Loucy (cell line): ENCODE data around the gene OR52E4.

Source experiments
- H2AFZ ChIP-seq: fragments of 200-600 bp; sonication (generic); 2 replicates; pipeline ENCODE4 v1.6.0; 2016; ENCODE audit warnings: antibody characterized with exemption, mild to moderate bottlenecking, low read length, moderate library complexity
- H3F3A ChIP-seq: fragments of 200-600 bp; 2 replicates; pipeline ENCODE4 v1.6.0; 2016; ENCODE audit warnings: antibody characterized with exemption, low read depth, mild to moderate bottlenecking
- H3K27me3 ChIP-seq: fragments of 200-600 bp; sonication (generic); 2 replicates; pipeline ENCODE4 v1.6.1; 2014; ENCODE audit warnings: low read length, mild to moderate bottlenecking; ENCODE audit not compliant: insufficient read depth, poor library complexity, severe bottlenecking
- H3K36me3 ChIP-seq: fragments of 200-600 bp; sonication (generic); 2 replicates; pipeline ENCODE4 v1.6.1; 2016; ENCODE audit warnings: low read length; ENCODE audit not compliant: insufficient read depth
- H3K4me1 ChIP-seq: fragments of 200-600 bp; sonication (generic); 2 replicates; pipeline ENCODE4 v1.5.1; 2014; ENCODE audit warnings: low read length, mild to moderate bottlenecking; ENCODE audit not compliant: insufficient read depth, poor library complexity, severe bottlenecking
- H3K4me2 ChIP-seq: fragments of 200-600 bp; sonication (generic); 2 replicates; pipeline ENCODE4 v1.6.0; 2014; ENCODE audit warnings: antibody characterized with exemption, low read length, low read depth, mild to moderate bottlenecking; ENCODE audit not compliant: poor library complexity, severe bottlenecking
- H3K4me3 ChIP-seq: fragments of 200-600 bp; sonication (generic); 2 replicates; pipeline ENCODE4 v1.5.1; 2014; ENCODE audit warnings: low read length, mild to moderate bottlenecking, mixed read lengths; ENCODE audit not compliant: poor library complexity, severe bottlenecking
- H3K79me2 ChIP-seq: fragments of 200-600 bp; sonication (generic); 2 replicates; pipeline ENCODE4 v1.6.1; 2014; ENCODE audit warnings: low read length; ENCODE audit not compliant: insufficient read depth
- H3K9ac ChIP-seq: fragments of 200-600 bp; sonication (generic); 2 replicates; pipeline ENCODE4 v1.6.0; 2014; ENCODE audit warnings: mild to moderate bottlenecking, low read depth, low read length, moderate library complexity; ENCODE audit not compliant: poor library complexity, severe bottlenecking
- H3K9me2 ChIP-seq: fragments of 200-600 bp; sonication (generic); replicated peaks from 2 replicates; pipeline ENCODE4 v1.6.1; 2016; ENCODE audit warnings: low read depth, low read length, mixed read lengths
- H3K9me3 ChIP-seq: fragments of 200-600 bp; sonication (generic); 2 replicates; pipeline ENCODE4 v1.6.1; 2014; ENCODE audit warnings: mild to moderate bottlenecking, antibody characterized with exemption, low read length, low read depth; ENCODE audit not compliant: insufficient read depth
- H4K20me1 ChIP-seq: fragments of 200-600 bp; sonication (generic); 2 replicates; pipeline ENCODE4 v1.6.0; 2014; ENCODE audit warnings: antibody characterized with exemption, low read length, mild to moderate bottlenecking; ENCODE audit not compliant: insufficient read depth, poor library complexity, severe bottlenecking
- CTCF ChIP-seq: fragments of 200-600 bp; sonication (generic); conservative IDR thresholded peaks from 2 replicates; pipeline ENCODE4 v1.5.1; 2014; ENCODE audit warnings: mild to moderate bottlenecking, antibody characterized with exemption, low read length
- EZH2phosphoT487 ChIP-seq: fragments of 200-600 bp; IDR thresholded peaks from 2 replicates; pipeline ENCODE4 v1.6.1; 2018; ENCODE audit warnings: antibody characterized with exemption, mild to moderate bottlenecking, moderate library complexity, borderline replicate concordance

The OR52E4 gene

DNA sequence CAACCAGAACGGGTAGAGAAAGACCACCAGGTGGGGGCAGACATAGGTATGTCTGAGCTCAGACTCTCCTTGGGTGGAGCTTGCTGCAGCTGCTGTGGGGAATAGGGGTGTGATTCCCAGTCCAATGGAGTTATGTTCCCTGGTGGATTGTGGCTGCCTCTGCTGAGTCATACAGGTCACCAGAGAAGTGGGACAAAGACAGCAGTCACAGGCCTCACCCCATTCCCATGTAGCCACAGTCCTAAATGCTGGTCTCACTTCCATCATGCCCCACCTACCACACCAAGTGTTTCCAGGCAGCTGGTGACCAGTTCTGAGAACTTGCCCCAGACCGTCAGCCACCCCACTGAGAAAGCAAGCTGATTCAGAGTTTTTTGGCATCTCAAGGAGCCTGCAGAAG lies 30.1 kb downstream of the OR52E4 start:
- H3F3A ChIP-seq: no peaks in the 10 kb centered on the region
- H3K27me3 ChIP-seq: no peaks in the 10 kb centered on the region
- no peak overlapping the region for H2AFZ ChIP-seq
- no peak overlapping the region for H3K4me3 ChIP-seq
- no peak overlapping the region for H3K9ac ChIP-seq
- H3K9me2 ChIP-seq: no peaks in the 10 kb centered on the region
- H3K79me2 ChIP-seq: no peaks in the 10 kb centered on the region
- no peak for TF ChIP-seq EZH2phosphoT487
- TF ChIP-seq CTCF: no peak
- H3K4me1 ChIP-seq: no peaks in the 10 kb centered on the region
- H3K9me3 ChIP-seq: no peaks in the 10 kb centered on the region
- H3K4me2 ChIP-seq: no peak overlapping the region
- no peaks in the 10 kb centered on the region for H4K20me1 ChIP-seq
- H3K36me3 ChIP-seq: no peaks in the 10 kb centered on the region

- H3K4me2 ChIP-seq: no peak overlapping the region
- H3K9me2 ChIP-seq: no peaks in the 10 kb centered on the region
- H2AFZ ChIP-seq: no peak overlapping the region
- no peaks in the 10 kb centered on the region for H3K9me3 ChIP-seq
- no peaks in the 10 kb centered on the region for H3K36me3 ChIP-seq
- no peak overlapping the region for H3K9ac ChIP-seq
- no peak for TF ChIP-seq CTCF
- TF ChIP-seq EZH2phosphoT487: no peak
- H4K20me1 ChIP-seq: no peaks in the 10 kb centered on the region
- H3K4me1 ChIP-seq: no peaks in the 10 kb centered on the region
- H3F3A ChIP-seq: no peaks in the 10 kb centered on the region
- no peaks in the 10 kb centered on the region for H3K79me2 ChIP-seq
- no peaks in the 10 kb centered on the region for H3K27me3 ChIP-seq
- no peak overlapping the region for H3K4me3 ChIP-seq
Observed at GRCh38 chr11:5922749-5923426, 42.5 kb downstream of the OR52E4 start.

DNA sequence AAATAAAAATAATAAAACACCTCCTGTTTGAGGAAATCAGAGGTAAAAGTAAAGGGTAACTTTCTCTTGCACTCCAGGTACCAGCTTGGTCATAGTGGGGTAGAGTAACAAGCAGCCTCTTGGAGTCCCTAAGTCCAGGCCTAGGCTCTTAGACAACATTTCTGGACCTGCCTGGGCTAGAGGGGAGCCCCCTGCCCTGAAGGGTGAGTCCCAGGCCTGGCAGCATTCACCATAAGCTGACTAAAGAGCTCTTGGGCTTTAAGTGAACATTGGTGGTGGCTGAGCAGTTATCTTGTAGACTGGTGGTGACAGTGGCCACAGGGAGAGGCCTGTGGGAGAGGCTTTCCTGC lies 43.0 kb downstream of the OR52E4 start:
- no peak for TF ChIP-seq EZH2phosphoT487
- TF ChIP-seq CTCF: no peak
- Histone ChIP-seq H3K9me3 (no peaks in the 10 kb centered on the region), H3K79me2 (no peaks in the 10 kb centered on the region), H3K9ac (no peak overlapping the region), H4K20me1 (no peaks in the 10 kb centered on the region), H3K4me3 (no peak overlapping the region), H3K4me1 (no peaks in the 10 kb centered on the region), H3F3A (no peaks in the 10 kb centered on the region), H3K4me2 (no peak overlapping the region), H3K9me2 (no peaks in the 10 kb centered on the region), H3K36me3 (no peaks in the 10 kb centered on the region), H3K27me3 (no peaks in the 10 kb centered on the region), H2AFZ (no peak overlapping the region)
